Measurements from ENCODE around the gene B4GALT6. TPM values are rescaled to one million over a fixed set of nuclear protein-coding genes. Genes with fewer than 3 reads are reported as not detected.
A peak's percentile ranks its signal among the peaks of the same experiment; 100 is the strongest.

B4GALT6 gene
- total RNA-seq, 1 donor from 2014 or later, result 7.4 TPM

- intact Hi-C loops (cut with DNase I), result no loop called here
- DNase-seq, result no peak
These were observed 13.2 kb upstream of the B4GALT6 start for GRCh38 chr18:31697351-31698298.

GRCh38 chr18:31695989-31696388 lies 11.6 kb upstream of the B4GALT6 start:
- DNase-seq (no peak), ATAC-seq (ENCODE audit: poor library complexity) (no peak)
- intact Hi-C loops (cut with DNase I), result no loop called here

More at GRCh38 chr18:31697351-31698298, 13.2 kb upstream of the B4GALT6 start:
- no peak for ATAC-seq (ENCODE audit: poor library complexity)

GRCh38 chr18:31694297-31694696 lies 9.9 kb upstream of the B4GALT6 start:
- ATAC-seq (ENCODE audit: poor library complexity) (no peak), DNase-seq (no peak)
- intact Hi-C loops (cut with DNase I), result no loop called here

- ATAC-seq (ENCODE audit: poor library complexity) (no peak), DNase-seq (no peak)
- intact Hi-C loops (cut with DNase I), result no loop called here
These were observed 4.2 kb upstream of the B4GALT6 start for GRCh38 chr18:31688606-31689005.

- DNase-seq (no peak), ATAC-seq (ENCODE audit: poor library complexity) (no peak)
- intact Hi-C loops (cut with DNase I), result no loop called here
These were observed 2.9 kb upstream of the B4GALT6 start for GRCh38 chr18:31686986-31687928.

GRCh38 chr18:31686572-31686971 lies 2.2 kb upstream of the B4GALT6 start:
- no peak for ATAC-seq (ENCODE audit: poor library complexity)
- intact Hi-C loops (cut with DNase I), result no loop called here
- no peak for DNase-seq

GRCh38 chr18:31685097-31686082 lies 1.0 kb upstream of the B4GALT6 start:
- intact Hi-C loops (cut with DNase I), result no loop called here
- peak; percentile 81 for DNase-seq
- peak; percentile 94 for ATAC-seq (ENCODE audit: poor library complexity)

GRCh38 chr18:31683968-31684278 lies 458 bp downstream of the B4GALT6 start:
- intact Hi-C loops (cut with DNase I), result no loop called here
- ATAC-seq (ENCODE audit: poor library complexity) (no peak), DNase-seq (no peak)

- DNase-seq, result no peak
- no peak for ATAC-seq (ENCODE audit: poor library complexity)
- intact Hi-C loops (cut with DNase I), result no loop called here
These were observed 1.3 kb downstream of the B4GALT6 start for GRCh38 chr18:31683106-31683505.

GRCh38 chr18:31680831-31681568 lies 3.4 kb downstream of the B4GALT6 start:
- DNase-seq, result no peak
- no peak for ATAC-seq (ENCODE audit: poor library complexity)
- intact Hi-C loops (cut with DNase I), result no loop called here

GRCh38 chr18:31680433-31680811 lies 4.0 kb downstream of the B4GALT6 start:
- intact Hi-C loops (cut with DNase I), result no loop called here
- no peak for ATAC-seq (ENCODE audit: poor library complexity)
- no peak for DNase-seq

GRCh38 chr18:31679791-31680432 lies 4.5 kb downstream of the B4GALT6 start:
- intact Hi-C loops (cut with DNase I), result no loop called here

GRCh38 chr18:31679133-31679742 lies 5.1 kb downstream of the B4GALT6 start:
- intact Hi-C loops (cut with DNase I), result no loop called here
- DNase-seq, result no peak
- no peak for ATAC-seq (ENCODE audit: poor library complexity)

More at GRCh38 chr18:31679791-31680432, 4.5 kb downstream of the B4GALT6 start:
- peak; percentile 42 for ATAC-seq (ENCODE audit: poor library complexity)
- DNase-seq, result no peak

- DNase-seq (no peak), ATAC-seq (ENCODE audit: poor library complexity) (no peak)
- intact Hi-C loops (cut with DNase I), result no loop called here
These were observed 6.0 kb downstream of the B4GALT6 start for GRCh38 chr18:31678425-31678824.

GRCh38 chr18:31677592-31677991 lies 6.8 kb downstream of the B4GALT6 start:
- intact Hi-C loops (cut with DNase I), result no loop called here
- ATAC-seq (ENCODE audit: poor library complexity) (no peak), DNase-seq (no peak)

- DNase-seq, result no peak
- intact Hi-C loops (cut with DNase I), result no loop called here
- no peak for ATAC-seq (ENCODE audit: poor library complexity)
These were observed 9.0 kb downstream of the B4GALT6 start for GRCh38 chr18:31675404-31675803.

- ATAC-seq (ENCODE audit: poor library complexity) (no peak), DNase-seq (no peak)
- intact Hi-C loops (cut with DNase I), result no loop called here
These were observed 11.7 kb downstream of the B4GALT6 start for GRCh38 chr18:31672628-31673135.
